ENCODE data around the gene MTHFSD. TPM values are rescaled to one million over a fixed set of nuclear protein-coding genes. Genes with fewer than 3 reads are reported as not detected.

The MTHFSD gene
- total and polyA plus RNA-seq, 2 of the 8 experiments (the other 6 are each of a cell fraction or from before 2014, with no cell fraction given): 7.1 to 9.8 TPM

DNA sequence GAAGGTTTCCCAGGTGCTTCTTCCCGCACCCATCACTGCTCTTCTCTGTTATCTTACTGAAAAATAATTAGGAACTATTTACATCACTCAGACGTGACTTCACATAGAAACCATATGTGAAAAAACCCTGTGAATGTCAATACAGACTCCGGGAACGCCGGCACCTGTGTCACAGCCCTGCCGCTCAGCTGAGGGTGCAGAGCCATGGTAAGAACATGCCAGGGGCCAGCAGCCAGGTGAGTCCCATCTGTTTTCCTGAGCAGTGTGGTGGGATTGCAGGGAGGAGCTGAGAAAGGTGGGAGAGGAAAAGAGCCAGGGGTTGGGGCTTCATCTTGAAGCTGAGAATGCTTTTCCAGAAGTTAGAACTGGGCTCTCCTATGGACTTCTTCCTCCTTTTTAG lies 31.0 kb downstream of the MTHFSD start:
- H3K18ac ChIP-seq (ENCODE audit: extremely low read depth, low read length): no peak overlapping the region
- H3K23me2 ChIP-seq (ENCODE audit: low read depth, low read length): no peaks in the 10 kb centered on the region
- H2BK15ac ChIP-seq (ENCODE audit: low read length): no peak overlapping the region
- H3K27ac ChIP-seq (ENCODE audit: low read depth, low read length): no peak overlapping the region
- H3K79me1 ChIP-seq (ENCODE audit: low read depth, low read length): no peaks in the 10 kb centered on the region
- H3K9me3 ChIP-seq (ENCODE audit: insufficient read depth in 2 of 2, low read depth in 1 of 2, low read length in 1 of 2): peaks cover 3 to 12% of the 10 kb centered on the region in 2 experiments; a peak in 2 of 4 replicates
- H3K56ac ChIP-seq (replicated peaks; ENCODE audit: insufficient read length, low read depth, low read length): no peak overlapping the region
- H4K91ac ChIP-seq (replicated peaks; ENCODE audit: insufficient read length, low read length): no peak overlapping the region
- H2BK12ac ChIP-seq (ENCODE audit: low read depth, low read length): no peak overlapping the region
- no peak overlapping the region for H2BK120ac ChIP-seq (replicated peaks; ENCODE audit: low read depth, low read length)
- no peak overlapping the region for H3K23ac ChIP-seq (ENCODE audit: insufficient read length)
- no peak overlapping the region for H2AFZ ChIP-seq (ENCODE audit: low read length)
- no peaks in the 10 kb centered on the region for H3K4me1 ChIP-seq (replicated peaks in 1 of 4; ENCODE audit: control insufficient read depth in 3 of 4, insufficient read depth in 4 of 4, low read length in 3 of 4)
- H3K36me3 ChIP-seq (ENCODE audit: control insufficient read depth in 2 of 4, insufficient read depth in 4 of 4, low read length in 3 of 4): no peaks in the 10 kb centered on the region
- H2AK5ac ChIP-seq (ENCODE audit: low read depth, low read length): no peak overlapping the region
- H2BK20ac ChIP-seq (ENCODE audit: low read length): no peak overlapping the region
- ChIA-PET POLR2A (ENCODE audit: partially characterized antibody) (no interaction called here), CTCF (ENCODE audit: partially characterized antibody) (no interaction called here)
- DNase-seq (ENCODE audit: low read depth in 1 of 2, low spot score in 2 of 2) (no peak), FAIRE-seq (no peak)
- H3K4ac ChIP-seq (replicated peaks; ENCODE audit: insufficient read length, low read depth, low read length): no peak overlapping the region
- no peak overlapping the region for H4K5ac ChIP-seq (ENCODE audit: insufficient read length, low read depth, low read length)
- peaks cover 5 to 13% (median 7%) of the 10 kb centered on the region in 4 experiments for H3K27me3 ChIP-seq (replicated peaks in 1 of 4; ENCODE audit: control insufficient read depth in 3 of 4, extremely low read depth in 1 of 4, insufficient read depth in 3 of 4, low read length in 3 of 4)
- H3K4me3 ChIP-seq (ENCODE audit: extremely low read depth in 1 of 4, insufficient read depth in 2 of 4, low read depth in 3 of 4, low read length in 4 of 4): no peak overlapping the region
- H2BK5ac ChIP-seq (ENCODE audit: low read depth, low read length): no peak overlapping the region
- 90% methylated on average over 6 of the region's 6 CpGs; no CpG with 5 or more reads in 1 of the 2 experiments for WGBS, 2 experiments (ENCODE audit: extremely low coverage in 1 of 2, insufficient coverage in 1 of 2, insufficient read length in 1 of 2, insufficient replicate concordance in 2 of 2, low coverage in 1 of 2, low lambda C conversion rate in 2 of 2, missing lambda C conversion rate in 1 of 2)
- H4K8ac ChIP-seq (ENCODE audit: extremely low read depth, insufficient read depth, low read length): no peak overlapping the region
- TF ChIP-seq TAF1 (IDR thresholded peaks at IDR 0.05; ENCODE audit: low read depth, low read length): no peak
- no peak for TF ChIP-seq POLR2A (IDR thresholded peaks at IDR 0.05; ENCODE audit: control extremely low read depth in 1 of 2, low read depth in 2 of 2, low read length in 2 of 2)
- H4K20me1 ChIP-seq (replicated peaks in 1 of 2; ENCODE audit: control insufficient read depth in 1 of 2, insufficient read depth in 2 of 2, low read length in 2 of 2): peaks cover 0 to 3% of the 10 kb centered on the region in 2 experiments
- no peak overlapping the region for H3K4me2 ChIP-seq (ENCODE audit: insufficient read depth in 1 of 2, low read depth in 2 of 2, low read length in 2 of 2)
- no peak overlapping the region for H3K9ac ChIP-seq (replicated peaks in 1 of 4; ENCODE audit: extremely low read depth in 1 of 4, low read depth in 3 of 4, low read length in 3 of 4)
- H3K14ac ChIP-seq (ENCODE audit: insufficient read length): no peak overlapping the region
- H3K79me2 ChIP-seq (ENCODE audit: control insufficient read depth in 1 of 2, insufficient read depth in 2 of 2, low read length in 2 of 2): no peaks in the 10 kb centered on the region

Measured in H1 (cell line).